HL-60 (cell line): ENCODE data around the gene CSTF2T.

Experiments
- GABPA ChIP-seq: IDR thresholded peaks from 2 replicates; pipeline ENCODE4 v1.6.1; 2012; ENCODE audit warnings: low read depth
- POLR2AphosphoS5 ChIP-seq: IDR thresholded peaks from 2 replicates; pipeline ENCODE4 v1.6.1; 2012; ENCODE audit warnings: low read depth
- SPI1 ChIP-seq: IDR thresholded peaks from 2 replicates; pipeline ENCODE4 v1.6.1; 2012; ENCODE audit warnings: low read depth, mild to moderate bottlenecking, borderline replicate concordance
- TF ChIP-seq, protein P1 (sequence below): IDR thresholded peaks from one replicate; pipeline ENCODE4 v1.5.1; 2011; ENCODE audit warnings: low read length, control low read depth, inconsistent platforms; ENCODE audit not compliant: insufficient read depth

- TF ChIP-seq, protein P1, sequence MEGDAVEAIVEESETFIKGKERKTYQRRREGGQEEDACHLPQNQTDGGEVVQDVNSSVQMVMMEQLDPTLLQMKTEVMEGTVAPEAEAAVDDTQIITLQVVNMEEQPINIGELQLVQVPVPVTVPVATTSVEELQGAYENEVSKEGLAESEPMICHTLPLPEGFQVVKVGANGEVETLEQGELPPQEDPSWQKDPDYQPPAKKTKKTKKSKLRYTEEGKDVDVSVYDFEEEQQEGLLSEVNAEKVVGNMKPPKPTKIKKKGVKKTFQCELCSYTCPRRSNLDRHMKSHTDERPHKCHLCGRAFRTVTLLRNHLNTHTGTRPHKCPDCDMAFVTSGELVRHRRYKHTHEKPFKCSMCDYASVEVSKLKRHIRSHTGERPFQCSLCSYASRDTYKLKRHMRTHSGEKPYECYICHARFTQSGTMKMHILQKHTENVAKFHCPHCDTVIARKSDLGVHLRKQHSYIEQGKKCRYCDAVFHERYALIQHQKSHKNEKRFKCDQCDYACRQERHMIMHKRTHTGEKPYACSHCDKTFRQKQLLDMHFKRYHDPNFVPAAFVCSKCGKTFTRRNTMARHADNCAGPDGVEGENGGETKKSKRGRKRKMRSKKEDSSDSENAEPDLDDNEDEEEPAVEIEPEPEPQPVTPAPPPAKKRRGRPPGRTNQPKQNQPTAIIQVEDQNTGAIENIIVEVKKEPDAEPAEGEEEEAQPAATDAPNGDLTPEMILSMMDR, result no peak
- no peak for TF ChIP-seq GABPA
- TF ChIP-seq POLR2AphosphoS5, result no peak
- no peak for TF ChIP-seq SPI1
Measured at GRCh38 chr10:51711519-51711891, 12.1 kb upstream of the CSTF2T start.
